NK-92 (cell line): ENCODE data around the gene FREY1.

Experiments
- DNase-seq: peaks from one replicate; lab custom pipeline; 2025; ENCODE audit not compliant: unreplicated experiment; lab: John Stamatoyannopoulos, UW

The FREY1 gene, protein sequence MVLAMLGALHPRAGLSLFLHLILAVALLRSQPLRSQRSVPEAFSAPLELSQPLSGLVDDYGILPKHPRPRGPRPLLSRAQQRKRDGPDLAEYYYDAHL

DNA sequence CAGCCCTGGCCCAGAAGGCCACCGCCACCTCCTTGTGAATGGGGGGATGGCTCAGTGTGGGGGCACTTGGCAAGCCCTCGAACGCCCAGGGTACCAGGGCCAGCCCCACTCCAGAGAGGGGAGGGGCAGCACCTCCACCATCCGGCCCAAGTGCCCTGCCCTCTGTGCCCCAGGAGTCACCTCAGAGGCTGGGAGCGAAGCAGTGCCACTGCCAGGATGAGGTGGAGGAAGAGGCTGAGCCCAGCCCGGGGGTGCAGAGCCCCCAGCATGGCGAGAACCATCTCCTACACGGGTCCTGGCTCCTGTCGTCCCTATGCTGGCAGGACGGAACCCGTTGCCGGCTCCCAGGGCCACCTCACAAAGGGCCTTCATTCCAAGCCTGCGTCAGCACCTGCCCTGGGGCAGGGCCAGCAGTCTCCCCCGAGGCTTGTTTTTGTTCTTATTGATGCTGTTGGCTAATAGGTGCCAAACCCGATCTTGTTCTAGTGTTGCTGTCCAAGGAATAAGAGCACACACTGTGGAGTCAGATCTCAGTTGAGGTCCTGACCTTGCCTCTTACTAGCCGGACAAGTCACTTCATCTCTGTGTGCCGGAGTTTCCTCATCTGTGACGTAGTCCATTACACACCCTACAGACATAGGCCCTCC, at the start of gene FREY1:
TSS of gene FREY1 (minus strand) at position 307 of the 647 bp plus-strand sequence. CDS start at position 281, 26 bp downstream.
- no peak for DNase-seq

DNA sequence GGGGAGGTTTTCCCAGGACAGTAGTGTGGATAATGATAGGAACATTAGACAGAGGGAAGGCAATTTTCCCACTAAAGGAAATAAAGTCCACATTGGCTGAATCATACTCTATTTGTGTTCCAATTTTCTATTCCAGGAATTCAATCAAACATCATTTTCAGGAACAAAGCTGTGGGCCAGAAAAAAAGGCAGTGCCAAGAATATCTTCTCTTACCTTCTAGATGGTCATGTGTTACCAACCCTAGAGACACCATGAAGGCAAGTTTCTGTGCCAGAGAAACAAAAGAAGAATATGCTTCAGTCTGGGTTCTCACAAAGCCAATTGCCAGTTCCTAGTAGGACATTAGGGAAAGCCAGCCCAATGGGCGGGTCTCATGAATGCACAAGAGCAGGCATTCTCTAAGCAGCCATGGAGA, 42.9 kb upstream of the FREY1 start:
- DNase-seq = no peak

DNA sequence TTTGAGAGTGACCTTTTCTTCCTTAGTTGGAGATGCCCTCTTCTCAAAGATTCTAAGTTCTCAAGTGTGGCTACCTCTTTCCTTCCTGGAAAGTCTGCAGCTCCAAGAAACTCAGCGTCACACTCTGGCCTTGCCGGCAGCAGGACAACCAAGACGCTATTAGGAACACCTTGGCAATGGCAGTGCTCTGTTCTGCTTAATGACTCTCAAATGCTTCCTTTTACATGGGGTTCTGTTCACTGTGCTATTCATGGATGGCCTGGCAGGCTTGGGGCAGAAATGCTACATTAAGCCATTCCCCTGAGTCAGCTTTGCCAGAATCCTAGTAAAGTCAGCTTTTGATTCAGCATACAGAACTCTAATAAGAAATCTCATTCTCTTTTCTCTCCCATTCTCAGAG, 41.3 kb upstream of the FREY1 start:
- DNase-seq = no peak

DNA sequence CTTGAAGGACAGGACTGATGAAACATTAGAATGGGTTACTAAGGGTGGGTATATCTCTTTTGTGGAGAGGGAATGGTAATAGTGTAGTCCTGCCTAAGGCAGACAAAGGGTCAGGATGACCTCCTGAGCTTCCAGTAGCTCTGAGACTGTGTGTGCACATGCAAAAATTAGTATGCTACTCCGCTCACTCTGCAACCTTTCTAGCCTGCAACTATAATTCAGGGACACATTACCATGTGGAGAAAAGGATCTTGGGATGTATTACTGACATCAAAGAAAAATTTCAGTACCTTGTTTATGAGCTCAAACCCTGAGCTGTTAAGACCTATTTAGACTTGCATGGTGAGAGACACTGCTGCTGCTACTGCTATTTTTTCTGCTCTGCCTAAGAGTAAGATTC, 40.8 kb upstream of the FREY1 start:
- no peak for DNase-seq

DNA sequence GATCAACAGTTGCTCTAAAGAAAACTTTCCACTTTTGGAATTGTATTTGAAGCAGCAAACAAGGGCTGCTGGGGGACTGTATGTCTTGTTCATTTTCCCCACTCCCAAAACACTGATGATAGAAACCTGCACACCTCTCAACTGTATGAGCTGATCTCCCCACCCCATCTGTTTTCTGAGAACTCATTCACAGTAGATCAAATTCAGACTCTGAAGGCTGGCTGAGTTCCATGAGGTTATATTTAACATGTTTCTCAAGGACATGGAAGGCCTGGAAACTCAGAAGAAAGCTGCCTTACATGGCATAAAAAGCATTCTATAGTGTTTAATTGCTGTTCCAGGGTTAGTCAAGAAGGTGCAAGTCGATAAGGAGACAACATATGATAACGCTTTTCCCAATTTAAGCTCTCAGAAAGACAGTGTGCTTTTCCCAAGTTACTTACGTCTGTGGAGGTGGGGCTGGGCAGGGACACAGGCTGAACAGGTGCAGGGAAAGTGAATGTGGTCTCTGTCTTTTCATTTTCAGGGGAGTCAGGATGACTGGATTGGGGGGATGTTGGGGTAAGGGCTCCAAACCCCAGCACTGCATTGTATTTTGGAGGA, 38.4 kb upstream of the FREY1 start:
- no peak for DNase-seq

DNA sequence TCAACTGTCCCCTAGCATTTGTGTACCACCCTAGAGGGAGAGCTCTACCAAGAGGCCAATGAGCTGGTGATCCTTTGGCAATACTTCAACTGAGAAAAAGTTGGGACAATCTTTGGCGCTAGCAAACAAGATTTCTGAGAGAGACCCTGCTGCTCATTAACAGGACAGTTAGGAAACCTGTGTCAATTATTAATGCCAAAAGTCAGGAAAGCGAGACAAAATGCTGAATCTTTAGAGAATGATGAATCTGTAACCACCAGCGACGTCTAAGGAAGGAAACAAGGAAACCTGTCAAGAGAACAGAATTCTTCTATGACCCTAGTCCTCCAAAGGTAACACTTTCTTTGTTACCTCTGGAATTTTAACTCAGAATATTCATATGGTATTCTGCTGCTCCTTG, 35.3 kb upstream of the FREY1 start:
- no peak for DNase-seq

DNA sequence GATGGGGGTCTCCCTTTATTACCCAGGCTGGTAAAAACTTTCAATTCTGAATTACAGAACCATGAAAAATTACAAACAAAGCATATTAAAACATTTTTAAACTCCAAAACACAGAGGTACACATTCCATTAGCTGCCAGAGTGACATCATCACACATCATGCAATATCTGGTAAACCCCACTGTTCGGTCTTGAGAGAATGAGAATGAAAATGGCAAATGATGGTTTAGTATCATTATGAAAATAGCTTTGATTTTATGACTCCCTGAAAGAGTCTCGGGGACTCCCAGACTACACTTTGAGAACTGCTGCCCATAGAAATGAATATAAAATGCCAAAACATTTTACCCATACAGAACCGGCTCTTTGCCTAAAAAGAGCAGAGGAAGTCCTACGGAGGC, 34.2 kb upstream of the FREY1 start:
- DNase-seq = no peak

DNA sequence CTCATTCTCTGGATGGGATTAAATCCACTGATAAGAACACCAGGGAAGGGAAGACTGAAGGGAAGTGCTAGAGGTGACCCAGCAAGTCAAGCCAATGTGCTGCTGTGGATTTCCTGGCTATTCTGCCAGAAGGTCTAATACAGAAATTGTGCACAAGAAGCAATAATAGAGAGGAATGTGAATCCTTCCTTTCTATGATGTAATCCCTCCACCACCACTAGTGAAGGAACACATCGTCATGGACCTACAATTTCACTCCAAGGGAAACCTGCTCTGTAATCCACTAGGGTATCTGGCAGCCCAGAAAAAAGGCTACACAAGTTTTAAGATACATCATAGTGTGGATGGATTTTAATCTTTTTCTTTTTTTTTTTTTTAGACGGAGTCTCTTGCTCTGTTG, 32.8 kb upstream of the FREY1 start:
- no peak for DNase-seq

DNA sequence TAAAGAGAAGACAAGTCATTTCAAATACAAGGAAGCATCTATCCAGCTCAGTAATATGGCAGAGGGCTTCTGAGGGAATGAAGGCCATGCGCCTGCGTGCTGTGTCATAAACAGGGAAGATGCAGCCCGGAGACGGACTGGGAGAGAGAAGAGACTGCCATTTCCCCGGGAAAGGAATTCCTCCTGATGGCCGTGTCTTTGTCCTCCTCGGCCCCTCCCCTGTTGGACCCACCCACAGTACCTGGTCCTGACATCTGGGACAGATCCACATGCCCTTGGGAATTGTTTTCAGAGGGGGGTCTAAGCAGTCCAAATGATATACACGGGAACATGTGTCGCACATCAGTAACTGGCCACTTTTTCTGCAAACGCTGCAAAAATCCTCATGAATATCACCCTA, 30.8 kb upstream of the FREY1 start:
- no peak for DNase-seq

DNA sequence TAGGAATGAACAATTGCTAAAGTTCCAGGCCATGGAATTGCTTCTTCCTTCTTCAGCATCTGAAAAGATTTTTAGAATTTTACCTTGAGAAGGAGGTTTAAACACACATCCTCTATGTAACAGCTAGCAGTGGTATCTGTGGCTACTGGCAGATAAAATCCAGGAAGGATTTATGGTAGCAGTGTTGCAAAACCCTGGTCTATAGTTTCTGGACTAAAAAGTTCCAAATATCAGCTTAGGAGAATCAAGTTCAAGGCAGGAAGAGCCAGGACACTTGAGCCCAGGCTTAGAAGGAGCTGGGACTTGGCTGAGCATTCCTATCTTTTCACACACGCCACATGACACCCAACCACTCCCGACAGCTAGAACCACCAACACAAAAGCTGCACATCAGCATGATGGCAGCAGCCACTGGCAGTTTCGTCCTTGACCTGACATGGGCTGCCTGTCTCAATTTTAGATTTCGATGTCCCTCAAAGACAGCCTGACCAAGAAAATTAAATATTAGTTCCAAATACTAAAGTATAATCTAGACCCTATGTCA, 29.5 kb upstream of the FREY1 start:
- no peak for DNase-seq

DNA sequence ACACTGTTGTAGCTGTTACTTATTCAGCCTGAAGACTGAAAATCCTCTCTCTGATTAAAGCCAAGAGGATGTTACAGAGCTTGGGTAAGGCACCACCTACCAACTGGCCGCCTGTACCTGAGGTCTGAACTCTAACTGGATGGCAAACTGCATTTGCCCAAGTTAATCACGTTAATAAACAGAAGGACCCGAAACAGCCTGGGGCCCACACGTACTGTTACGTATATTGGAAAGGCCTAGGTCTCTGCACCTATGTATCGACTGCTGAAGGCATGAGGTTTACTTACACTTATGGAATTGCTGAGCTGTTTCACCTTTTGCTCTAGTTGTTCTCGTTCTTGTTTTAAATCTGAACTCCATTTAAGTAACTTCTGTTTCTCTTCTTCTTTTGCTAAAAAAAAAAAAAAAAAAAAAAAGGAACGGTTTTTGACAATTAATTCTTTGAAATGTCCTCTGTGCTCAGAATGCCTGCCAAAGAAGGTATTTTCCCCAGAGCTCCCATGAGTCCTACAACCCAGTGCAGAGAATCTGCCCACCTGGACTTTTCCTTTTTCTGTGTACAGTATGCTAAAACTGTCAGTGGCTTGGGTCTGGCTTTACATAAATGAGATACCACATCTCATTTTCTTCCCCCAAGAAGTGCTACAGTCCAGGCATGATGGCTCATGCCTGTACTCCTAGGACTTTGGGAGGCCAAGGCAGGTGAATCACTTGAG, 28.4 kb upstream of the FREY1 start:
- no peak for DNase-seq

DNA sequence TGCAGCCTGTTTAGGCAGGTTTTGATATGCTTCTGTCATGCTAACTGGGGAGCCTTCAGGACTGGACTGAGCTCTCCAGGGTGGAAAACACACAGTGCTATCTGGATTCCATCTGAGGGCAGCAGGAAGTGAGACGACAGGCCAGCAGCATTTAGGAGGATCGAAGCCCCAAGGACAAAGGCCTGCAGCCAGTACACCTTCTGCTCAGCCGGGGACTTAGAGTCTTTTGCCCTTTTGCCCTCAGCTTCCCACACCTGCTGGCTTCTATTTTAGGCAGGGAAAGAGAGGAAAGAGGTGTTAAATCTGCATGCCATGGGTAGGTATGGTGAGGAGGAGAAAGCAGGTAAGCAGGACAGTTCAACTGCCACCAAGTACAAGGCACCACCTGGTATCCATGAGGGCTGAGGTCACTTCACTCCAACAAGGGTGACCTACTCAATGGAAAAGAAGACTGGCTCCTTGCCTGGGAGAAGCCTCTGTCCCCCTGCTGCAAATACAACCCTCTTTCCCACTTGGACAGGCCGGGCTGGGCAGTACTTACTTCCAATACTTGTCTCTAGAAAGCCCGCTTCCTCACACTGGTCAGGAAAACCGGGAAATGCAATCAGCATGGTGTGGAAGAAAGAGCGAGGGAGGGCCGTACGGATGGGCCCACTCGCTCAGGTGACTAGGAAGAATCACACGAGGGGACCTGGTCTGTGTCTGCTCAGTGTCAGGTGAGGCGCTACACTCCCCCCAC, 27.7 kb upstream of the FREY1 start:
- no peak for DNase-seq

DNA sequence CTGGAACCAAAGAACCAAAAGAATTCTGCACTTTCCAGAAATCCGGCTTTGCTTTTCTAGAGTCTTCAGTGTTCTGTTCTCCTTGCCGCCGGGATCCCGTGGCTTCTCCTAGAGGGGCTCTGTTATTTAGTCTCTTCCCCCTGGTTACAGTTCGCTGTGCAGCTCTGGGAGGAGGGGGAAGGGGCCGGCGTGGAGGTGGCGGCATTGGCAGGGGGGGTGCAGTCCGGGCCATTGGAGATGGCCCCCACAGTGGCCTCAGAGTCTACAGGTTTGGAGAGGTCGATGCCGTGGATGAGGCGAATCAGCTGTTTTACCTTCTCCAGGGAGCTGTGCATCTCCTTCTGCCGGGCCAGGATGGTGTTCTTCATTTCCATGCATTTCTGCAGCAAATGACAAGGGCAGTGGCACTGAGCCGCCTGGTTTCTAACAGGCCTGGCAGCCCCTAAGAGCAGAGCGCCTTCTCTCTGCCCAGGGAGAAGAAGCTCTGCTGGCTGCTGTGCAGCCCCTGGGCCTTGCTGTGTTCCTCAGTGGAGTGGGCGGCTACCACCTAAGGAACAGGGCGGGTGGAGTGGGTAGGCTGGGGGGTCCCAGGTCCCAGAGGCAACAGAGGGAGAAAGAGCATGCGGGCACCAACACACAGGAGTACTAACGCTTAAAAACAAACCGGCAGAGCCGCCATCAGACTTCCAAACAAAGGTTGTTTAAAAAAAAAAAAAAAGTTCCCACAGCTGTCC, 26.9 kb upstream of the FREY1 start:
- DNase-seq = no peak

DNA sequence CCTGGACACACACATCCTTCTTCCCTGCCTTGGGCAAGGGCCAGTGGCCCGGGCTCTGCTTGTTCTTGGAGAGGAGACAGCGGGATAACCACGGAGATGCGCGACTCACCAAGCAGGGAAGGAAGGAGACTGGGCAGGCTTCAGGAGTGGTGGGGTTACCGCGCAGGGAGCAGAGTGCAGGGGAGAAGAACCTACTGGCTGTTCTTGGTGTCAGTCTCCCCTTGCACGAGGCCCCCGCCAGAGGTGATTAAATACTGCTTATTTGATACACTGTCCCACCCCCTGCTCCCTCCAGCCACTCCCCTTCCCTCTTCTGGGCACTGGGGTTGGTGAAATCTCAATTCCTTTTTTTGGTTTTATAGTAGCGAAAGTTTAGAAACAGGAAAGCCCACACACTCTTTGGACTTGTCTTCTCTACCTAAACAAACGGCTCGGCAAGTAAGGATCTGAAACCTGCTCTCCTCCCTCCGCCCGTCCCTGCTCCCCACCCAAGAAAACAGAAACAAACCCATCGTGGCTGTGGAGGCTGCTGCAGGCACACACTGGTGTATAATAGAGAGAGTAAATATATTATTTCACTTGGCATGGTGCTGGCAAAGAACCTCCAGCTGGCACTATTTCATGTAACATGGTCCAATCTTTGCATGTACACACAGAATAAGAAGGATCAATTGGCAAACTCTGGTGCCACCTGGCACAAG, 26.2 kb upstream of the FREY1 start:
- no peak for DNase-seq

DNA sequence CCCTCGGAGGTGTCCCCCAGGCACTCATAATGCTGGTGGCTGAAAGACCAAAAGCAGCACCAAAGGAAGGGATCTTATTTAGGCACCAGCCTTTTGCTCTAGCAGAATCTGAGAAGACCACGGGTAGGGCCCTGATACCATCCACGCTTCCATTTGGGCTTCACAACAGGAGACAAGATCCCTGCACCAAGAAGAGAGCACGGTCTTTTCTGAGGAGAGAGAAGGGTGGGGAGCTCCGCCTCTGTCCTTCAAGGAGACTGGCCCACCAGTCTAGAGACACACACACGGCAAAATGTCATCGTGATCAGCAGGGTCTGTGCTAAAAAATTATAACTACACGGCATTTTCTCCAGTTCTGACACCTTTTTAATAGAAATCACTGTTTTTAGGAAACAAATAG, 25.1 kb upstream of the FREY1 start:
- no peak for DNase-seq

DNA sequence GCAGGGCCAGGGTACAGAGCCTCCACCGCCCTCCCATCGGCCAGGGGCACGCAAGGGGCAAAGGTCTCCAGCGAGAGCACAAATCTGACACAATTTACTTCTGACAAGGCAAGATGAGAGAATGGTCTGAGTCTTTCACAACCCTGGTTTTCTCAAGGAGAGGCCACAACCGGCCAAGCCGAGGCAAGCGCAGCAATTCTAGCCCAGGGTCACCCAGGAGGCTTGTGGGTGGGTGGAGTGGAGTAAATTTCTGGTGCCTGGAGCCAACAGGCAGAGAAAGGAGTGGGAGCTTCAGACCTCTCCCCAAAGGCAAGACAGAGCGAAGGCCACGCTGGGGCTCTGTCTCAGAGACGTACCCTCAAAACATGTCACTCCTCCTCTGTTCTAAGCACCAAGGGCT, 24.7 kb upstream of the FREY1 start:
- DNase-seq = no peak

DNA sequence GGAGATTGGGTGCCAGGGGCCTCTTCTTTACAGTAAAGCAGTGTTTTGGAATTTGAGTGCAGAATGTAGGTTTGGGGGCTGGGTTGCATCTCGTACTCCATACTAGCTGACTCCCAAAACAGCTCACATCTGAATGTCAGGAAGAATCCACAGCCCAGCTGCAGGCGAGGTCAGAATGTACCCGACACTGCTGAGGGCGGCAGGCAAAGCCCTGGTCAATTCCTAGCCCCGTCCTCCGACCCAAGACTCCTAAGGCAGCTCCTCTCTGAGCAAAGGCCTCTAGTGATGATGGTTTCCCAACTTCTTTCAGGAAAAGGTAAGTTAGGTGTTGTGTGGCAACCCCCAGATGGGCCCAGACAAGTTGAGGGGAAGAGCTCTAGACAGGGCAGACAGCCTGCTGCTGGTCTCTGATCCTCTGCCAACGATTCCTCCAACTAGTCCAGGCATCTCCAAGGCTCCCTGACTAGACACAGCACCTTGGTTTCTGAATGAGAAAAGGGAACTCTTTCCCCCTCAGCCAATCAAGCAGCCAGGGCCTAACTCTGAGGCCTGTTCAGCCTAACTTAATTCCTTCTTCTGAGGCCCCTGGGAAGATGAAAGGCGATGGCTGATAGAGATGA, 24.0 kb upstream of the FREY1 start:
- no peak for DNase-seq

DNA sequence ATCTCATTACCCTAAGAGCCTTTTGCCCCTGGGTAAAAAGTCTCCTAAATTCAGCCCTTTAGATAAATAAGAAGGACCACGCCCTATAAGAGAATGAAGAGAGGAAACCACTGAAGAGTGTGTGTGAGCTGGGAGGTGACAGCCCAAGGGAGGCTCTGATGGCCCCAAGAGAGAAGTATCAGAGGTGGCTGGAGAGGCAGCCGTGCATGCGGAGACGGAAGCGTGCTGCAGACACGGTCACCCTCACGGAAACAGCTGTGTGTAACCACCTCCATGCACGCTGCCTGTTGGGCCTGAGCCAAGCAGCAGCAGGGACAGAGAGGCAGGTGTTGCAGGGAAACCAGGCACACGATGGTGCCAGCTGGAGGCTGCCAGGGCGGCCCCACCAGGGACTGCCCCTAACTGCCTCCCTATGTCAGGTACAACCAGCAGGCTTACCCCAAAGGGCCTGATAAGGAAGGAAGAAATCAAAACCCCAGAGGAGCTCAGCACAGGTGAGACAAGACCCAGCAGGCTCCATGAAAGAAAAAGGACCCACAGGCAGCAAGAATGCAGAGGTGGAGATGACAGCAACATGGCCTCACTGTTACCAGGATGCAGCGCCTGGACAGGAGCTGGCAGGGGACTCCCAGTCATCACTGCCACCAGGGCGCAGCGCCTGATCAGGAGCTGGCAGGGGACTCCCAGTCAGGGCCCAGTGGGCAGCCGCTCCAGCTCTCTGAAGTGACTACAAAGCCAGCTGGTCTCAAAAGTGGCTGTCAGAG, 23.1 kb upstream of the FREY1 start:
- no peak for DNase-seq

DNA sequence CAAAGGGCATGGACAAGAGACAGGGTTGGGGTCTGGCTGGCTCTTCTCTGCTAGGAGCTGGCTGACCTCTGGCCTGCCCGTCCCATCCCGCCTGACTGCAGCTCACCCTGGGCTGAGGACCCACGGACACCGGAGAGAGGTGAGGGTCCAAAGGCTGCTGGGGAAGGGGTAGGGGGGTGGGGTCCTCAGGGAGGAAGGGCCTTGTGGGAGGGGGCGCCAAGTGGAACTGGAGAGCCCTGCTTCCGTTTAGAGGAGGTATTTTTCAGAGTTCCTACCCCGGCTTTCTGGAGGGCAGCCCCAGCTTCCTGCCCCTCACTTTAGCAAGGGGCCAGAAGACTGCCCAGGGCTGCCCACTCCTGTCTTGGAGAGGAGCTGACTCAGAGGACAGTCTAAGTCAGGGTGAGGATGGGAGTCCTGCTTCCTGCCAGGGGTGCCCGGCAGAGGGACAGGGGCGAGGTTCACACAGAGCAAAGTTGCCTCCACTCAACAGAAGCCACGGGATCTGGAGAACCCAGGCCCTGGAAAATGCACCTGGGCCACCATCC, 22.5 kb upstream of the FREY1 start:
- DNase-seq = no peak
